ENCODE measurements around the gene CEACAM7. TPM values are rescaled to one million over a fixed set of nuclear protein-coding genes. Genes with fewer than 3 reads are reported as not detected.

The CEACAM7 gene
- total RNA-seq, 4 donors from 2014 or later: 1.3 TPM; not detected in 3

- TF ChIP-seq, protein P1, sequence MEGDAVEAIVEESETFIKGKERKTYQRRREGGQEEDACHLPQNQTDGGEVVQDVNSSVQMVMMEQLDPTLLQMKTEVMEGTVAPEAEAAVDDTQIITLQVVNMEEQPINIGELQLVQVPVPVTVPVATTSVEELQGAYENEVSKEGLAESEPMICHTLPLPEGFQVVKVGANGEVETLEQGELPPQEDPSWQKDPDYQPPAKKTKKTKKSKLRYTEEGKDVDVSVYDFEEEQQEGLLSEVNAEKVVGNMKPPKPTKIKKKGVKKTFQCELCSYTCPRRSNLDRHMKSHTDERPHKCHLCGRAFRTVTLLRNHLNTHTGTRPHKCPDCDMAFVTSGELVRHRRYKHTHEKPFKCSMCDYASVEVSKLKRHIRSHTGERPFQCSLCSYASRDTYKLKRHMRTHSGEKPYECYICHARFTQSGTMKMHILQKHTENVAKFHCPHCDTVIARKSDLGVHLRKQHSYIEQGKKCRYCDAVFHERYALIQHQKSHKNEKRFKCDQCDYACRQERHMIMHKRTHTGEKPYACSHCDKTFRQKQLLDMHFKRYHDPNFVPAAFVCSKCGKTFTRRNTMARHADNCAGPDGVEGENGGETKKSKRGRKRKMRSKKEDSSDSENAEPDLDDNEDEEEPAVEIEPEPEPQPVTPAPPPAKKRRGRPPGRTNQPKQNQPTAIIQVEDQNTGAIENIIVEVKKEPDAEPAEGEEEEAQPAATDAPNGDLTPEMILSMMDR (IDR thresholded peaks at IDR 0.05; ENCODE audit: low read depth): no peak
Observed at GRCh38 chr19:41682437-41682836, 5.6 kb downstream of the CEACAM7 start.

DNA sequence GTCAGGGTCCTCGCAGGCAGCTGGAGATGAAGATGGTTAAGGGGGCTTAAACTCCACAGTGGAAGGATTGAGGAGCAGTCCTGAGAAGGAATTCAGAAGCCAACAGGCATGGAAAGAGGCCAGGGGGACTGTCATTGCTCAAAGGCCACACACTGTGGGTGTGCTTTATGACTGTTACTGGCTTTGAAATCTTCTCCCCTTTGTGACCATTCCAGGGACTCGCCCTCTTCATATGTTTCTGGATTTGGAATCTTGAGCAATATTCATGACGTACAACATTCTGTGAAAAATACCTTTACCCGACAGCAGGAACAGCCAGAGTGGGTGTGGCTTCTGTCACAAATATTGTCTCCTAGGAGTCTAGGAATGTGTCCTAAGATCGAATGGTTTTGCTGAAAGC is 16.6 kb downstream of the CEACAM7 start:
- TF ChIP-seq, protein P1 (IDR thresholded peaks at IDR 0.05; ENCODE audit: low read depth): no peak

DNA sequence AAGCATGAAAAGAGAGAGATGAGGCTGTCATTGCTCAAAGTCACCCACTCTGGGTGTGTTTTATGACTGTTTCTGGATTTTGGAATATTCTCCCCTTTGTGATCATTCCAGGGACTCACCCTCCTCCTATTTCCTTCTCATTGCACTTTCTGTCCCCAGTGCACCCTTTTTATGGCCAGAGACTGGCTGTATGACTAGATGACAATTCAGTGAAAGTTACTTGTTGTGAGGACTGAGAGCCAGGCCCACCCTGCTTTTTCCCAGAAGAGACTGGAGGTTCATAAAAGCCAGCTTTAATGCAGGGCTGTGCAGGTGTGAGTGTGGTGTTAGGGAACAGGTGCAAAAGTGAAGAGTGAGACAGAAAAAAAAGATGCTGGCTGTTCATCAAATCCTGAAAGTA is 17.3 kb downstream of the CEACAM7 start:
- TF ChIP-seq, protein P1 (IDR thresholded peaks at IDR 0.05; ENCODE audit: low read depth): no peak

DNA sequence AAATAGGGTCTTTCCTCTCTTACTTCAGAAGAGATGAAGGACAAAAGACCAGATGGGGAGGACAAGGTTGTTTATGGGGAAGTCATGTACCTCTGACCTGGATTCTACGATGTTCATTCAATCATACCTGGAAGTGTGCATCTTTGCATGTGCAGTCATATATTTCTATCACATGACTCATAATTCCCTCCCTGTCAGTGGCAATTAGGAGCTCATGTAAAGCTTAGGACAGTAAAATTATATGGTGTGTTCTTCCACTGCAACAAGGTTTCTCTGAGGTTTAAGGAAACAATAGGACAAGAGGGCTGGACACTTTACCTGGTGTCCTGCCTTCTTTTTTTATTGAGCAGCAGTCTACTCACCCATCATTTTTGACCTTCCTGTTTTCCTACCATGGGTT is 19.8 kb downstream of the CEACAM7 start:
- TF ChIP-seq, protein P1 (IDR thresholded peaks at IDR 0.05; ENCODE audit: low read depth): no peak

DNA sequence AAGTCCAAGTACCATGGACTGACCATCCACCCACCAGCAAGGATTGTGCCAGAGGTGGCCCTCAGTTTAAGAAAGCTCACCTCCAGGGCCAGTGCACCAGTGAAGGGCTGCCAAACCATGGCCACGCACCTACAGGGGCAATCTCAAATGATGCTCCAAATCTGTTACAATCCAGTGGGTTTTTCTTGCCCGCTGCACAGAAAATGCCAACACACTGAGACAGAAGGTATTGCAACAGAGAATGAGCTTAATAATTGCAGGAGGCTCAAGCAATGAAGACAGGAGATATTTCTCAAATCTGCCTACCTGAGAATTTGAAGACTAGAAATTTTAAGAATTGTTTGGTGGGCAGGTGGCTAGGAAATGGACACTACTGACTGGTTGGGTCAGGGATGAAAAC is 22.0 kb downstream of the CEACAM7 start:
- TF ChIP-seq, protein P1 (IDR thresholded peaks at IDR 0.05; ENCODE audit: low read depth): no peak

- TF ChIP-seq, protein P1 (IDR thresholded peaks at IDR 0.05; ENCODE audit: low read depth): no peak
Observed at GRCh38 chr19:41657157-41657556, 30.9 kb downstream of the CEACAM7 start.

DNA sequence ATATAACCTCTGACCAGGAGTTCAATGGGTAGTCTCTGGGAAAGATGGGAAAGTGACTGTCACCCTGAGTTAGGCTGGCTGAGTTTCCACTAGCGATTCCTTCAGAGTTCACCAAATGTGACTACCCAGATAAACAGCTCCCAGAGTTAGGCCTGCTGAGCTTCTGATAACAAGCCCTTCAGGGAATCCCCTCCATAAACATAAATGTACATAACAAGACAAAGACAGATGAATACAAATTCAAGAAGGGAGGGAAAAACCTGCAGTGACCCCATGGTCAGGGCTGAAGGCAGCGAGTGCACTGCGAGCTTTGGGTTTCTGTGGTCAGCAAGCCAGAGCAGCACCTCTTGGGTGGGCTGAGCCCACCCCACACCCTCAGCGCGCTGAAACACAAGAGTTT is 35.8 kb downstream of the CEACAM7 start:
- TF ChIP-seq, protein P1 (IDR thresholded peaks at IDR 0.05; ENCODE audit: low read depth): no peak
